Mesothelial cell of epicardium (in vitro differentiated cells): ENCODE results near the gene PDE4D. TPM values are rescaled to one million over a fixed set of nuclear protein-coding genes. Genes with fewer than 3 reads are reported as not detected.

ENCODE experiments used
- DNase-seq, 2 experiments: peaks; one replicate each; pipeline ENCODE4 v3.0.0; 2021; ENCODE audit warnings: low spot score in 2 of 2; ENCODE audit not compliant: unreplicated experiment in 2 of 2
- H3K27ac Mint-ChIP-seq: 2 replicates; pipeline ENCODE4 v1.8.0; 2021; ENCODE audit warnings: mixed read lengths
- H3K27me3 Mint-ChIP-seq: 2 replicates; pipeline ENCODE4 v1.8.0; 2021; ENCODE audit warnings: low read depth, mixed read lengths
- H3K36me3 Mint-ChIP-seq: 2 replicates; pipeline ENCODE4 v1.8.0; 2021; ENCODE audit warnings: mixed read lengths
- H3K4me1 Mint-ChIP-seq: 2 replicates; pipeline ENCODE4 v1.8.0; 2021; ENCODE audit warnings: mixed read lengths
- H3K4me3 Mint-ChIP-seq: 2 replicates; pipeline ENCODE4 v1.8.0; 2021; ENCODE audit warnings: mild to moderate bottlenecking, moderate library complexity, mixed read lengths
- H3K9me3 Mint-ChIP-seq: 2 replicates; pipeline ENCODE4 v1.8.0; 2021; ENCODE audit warnings: mixed read lengths
- CTCF ChIP-seq: fragments of 200-600 bp; sonication (generic); IDR thresholded peaks from one replicate; pipeline ENCODE4 v1.5.0; 2021; ENCODE audit warnings: antibody characterized with exemption; ENCODE audit not compliant: unreplicated experiment
- total RNA-seq: library from RNA; stranded (reverse); gene quantifications from 3 replicates; pipeline ENCODE4 v1.2.1, GENCODE V29; 2021

The PDE4D gene
- total RNA-seq, 1 donor from 2014 or later: 105 TPM

- no peak for TF ChIP-seq CTCF
- H3K4me3 Mint-ChIP-seq: no peak overlapping the region
- no peak overlapping the region for H3K27ac Mint-ChIP-seq
- no peak for DNase-seq
- no peaks in the 10 kb centered on the region for H3K9me3 Mint-ChIP-seq
- peaks cover 51% of the 10 kb centered on the region for H3K4me1 Mint-ChIP-seq
- H3K27me3 Mint-ChIP-seq: no peaks in the 10 kb centered on the region
- H3K36me3 Mint-ChIP-seq: peaks cover 4% of the 10 kb centered on the region
Measured at GRCh38 chr5:59185757-59186385, 707.7 kb downstream of the PDE4D start.

- Mint-ChIP-seq H3K27me3 (no peaks in the 10 kb centered on the region), H3K36me3 (peaks cover 10% of the 10 kb centered on the region), H3K4me3 (no peak overlapping the region), H3K27ac (no peak overlapping the region), H3K4me1 (peaks cover 53% of the 10 kb centered on the region), H3K9me3 (no peaks in the 10 kb centered on the region)
- no peak for DNase-seq
- TF ChIP-seq CTCF: no peak
Measured at GRCh38 chr5:59184769-59185168, 708.8 kb downstream of the PDE4D start.

- Mint-ChIP-seq H3K9me3 (no peaks in the 10 kb centered on the region), H3K27me3 (no peaks in the 10 kb centered on the region), H3K27ac (no peak overlapping the region)
Measured at GRCh38 chr5:59182760-59183159, 710.8 kb downstream of the PDE4D start.

GRCh38 chr5:59180515-59180914, 713.0 kb downstream of the PDE4D start:
- no peak for TF ChIP-seq CTCF
- peaks cover 21% of the 10 kb centered on the region for H3K4me1 Mint-ChIP-seq
- DNase-seq: no peak
- H3K36me3 Mint-ChIP-seq: peaks cover 11% of the 10 kb centered on the region
- no peaks in the 10 kb centered on the region for H3K27me3 Mint-ChIP-seq
- H3K4me3 Mint-ChIP-seq: no peak overlapping the region
- H3K27ac Mint-ChIP-seq: peak overlapping the region; percentile 13
- no peaks in the 10 kb centered on the region for H3K9me3 Mint-ChIP-seq

More at GRCh38 chr5:59182760-59183159, 710.8 kb downstream of the PDE4D start:
- DNase-seq: no peak
- TF ChIP-seq CTCF: no peak
- peaks cover 35% of the 10 kb centered on the region for H3K4me1 Mint-ChIP-seq
- H3K36me3 Mint-ChIP-seq: peaks cover 11% of the 10 kb centered on the region
- H3K4me3 Mint-ChIP-seq: no peak overlapping the region

DNA sequence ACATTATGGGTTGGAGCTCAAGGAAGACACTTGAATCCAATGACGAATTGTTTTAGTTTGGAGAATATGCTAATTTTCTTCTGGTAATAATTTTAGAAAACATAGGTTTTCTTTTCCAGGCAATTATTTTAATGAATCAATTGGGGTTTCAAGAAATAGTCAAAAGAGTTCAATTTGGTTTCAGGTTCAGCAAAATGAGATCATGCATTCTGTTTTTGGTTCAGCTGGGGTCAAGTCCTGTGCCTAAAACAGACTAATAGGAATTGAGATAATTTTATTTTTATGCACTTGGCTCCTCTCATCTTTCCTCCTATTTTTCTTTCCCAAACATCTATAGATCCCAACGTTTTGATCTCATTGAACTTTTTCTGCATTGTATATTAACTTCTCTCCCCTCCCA, 713.8 kb downstream of the PDE4D start:
- Mint-ChIP-seq H3K27ac (no peak overlapping the region), H3K27me3 (no peaks in the 10 kb centered on the region), H3K4me1 (peaks cover 21% of the 10 kb centered on the region), H3K36me3 (peaks cover 11% of the 10 kb centered on the region), H3K9me3 (no peaks in the 10 kb centered on the region), H3K4me3 (no peak overlapping the region)
- no peak for TF ChIP-seq CTCF
- no peak for DNase-seq
